GM21786 (cell line): Measurements from ENCODE around the gene RPA3.

Source experiments
- ATAC-seq: cut with Tn5 transposase; IDR thresholded peaks from one replicate; pipeline ENCODE4 v1.9.1; 2021; ENCODE audit not compliant: unreplicated experiment

RPA3 gene

GRCh38 chr7:7612519-7612918 lies 105.9 kb downstream of the RPA3 start:
- ATAC-seq, result no peak

GRCh38 chr7:7609330-7609729 lies 109.1 kb downstream of the RPA3 start:
- ATAC-seq, result no peak

GRCh38 chr7:7607010-7607409 lies 111.4 kb downstream of the RPA3 start:
- no peak for ATAC-seq

GRCh38 chr7:7596176-7596575 lies 122.2 kb downstream of the RPA3 start:
- ATAC-seq, result no peak

- ATAC-seq, result no peak
These were observed 123.0 kb downstream of the RPA3 start for GRCh38 chr7:7595451-7595850.
